K562 (cell line): ENCODE data around the gene SLMAP. TPM values are rescaled to one million over a fixed set of nuclear protein-coding genes. Genes with fewer than 3 reads are reported as not detected.
A peak's percentile ranks its signal among the peaks of the same experiment; 100 is the strongest.

ENCODE experiments used
- ATAC-seq: fragments of 200-7000 bp; cut with Tn5 transposase; 3 replicates; pipeline ENCODE4 v1.9.1; 2020; ENCODE audit warnings: moderate library complexity
- BruUV-seq: library from RNA; stranded (reverse); fragments of 400-500 nt; replicated peaks from 2 replicates; lab custom pipeline; 2021; lab: Mats Ljungman, UMichigan
- CTCF ChIA-PET: fragments of 300-600 bp; formaldehyde crosslinking; extraction: SDS; loops from one replicate; lab custom pipeline; 2021; ENCODE audit warnings: low intra/inter-chr PET ratio; lab: Yijun Ruan, JAX
- POLR2A ChIA-PET: fragments of 300-600, 350-650 bp; sonication (Branson Sonifier 250); formaldehyde crosslinking; extraction: SDS; loops from one replicate; lab custom pipeline; 2021; ENCODE audit warnings: antibody characterized with exemption, inconsistent platforms; lab: Yijun Ruan, JAX
- DNase-seq, 4 experiments: peaks; one replicate each; pipeline versions ENCODE4 v3.0.0 to v3.0.0-alpha.2; 2011 to 2018; ENCODE audit warnings: low spot score in 3 of 4, mixed read lengths in 3 of 4; ENCODE audit errors: extremely low read depth in 1 of 4
- FAIRE-seq: peaks from 2 replicates; lab custom pipeline; 2011; peaks lifted over from hg19 to GRCh38; lab: Jason Lieb, UNC
- H2AFZ ChIP-seq: 2 replicates; pipeline ENCODE4 v1.6.0; 2011; ENCODE audit warnings: low read depth, low read length, control low read depth, inconsistent platforms
- H3K27ac ChIP-seq: fragments of 200-600 bp; 3 replicates; pipeline ENCODE4 v1.8.0; 2011; ENCODE audit warnings: low read depth, mild to moderate bottlenecking, control low read depth, inconsistent platforms, low read length, moderate library complexity, mixed read lengths; ENCODE audit errors: extremely low read depth
- H3K27me3 ChIP-seq, 2 experiments: fragments of 300-600 bp in 1 of 2; 2 replicates in 1 of 2; 3 replicates in 1 of 2; pipeline versions ENCODE4 v1.6.0 to v1.8.0; 2011; ENCODE audit warnings: inconsistent platforms in 2 of 2, low read length in 2 of 2, mild to moderate bottlenecking in 1 of 2, mixed read lengths in 1 of 2, moderate library complexity in 1 of 2; ENCODE audit not compliant: control insufficient read depth in 2 of 2, insufficient read depth in 2 of 2
- H3K36me3 ChIP-seq: fragments of 300-600 bp; 3 replicates; pipeline ENCODE4 v1.8.0; 2011; ENCODE audit warnings: mild to moderate bottlenecking, low read length, inconsistent platforms; ENCODE audit not compliant: control insufficient read depth, insufficient read depth
- H3K4me1 ChIP-seq, 2 experiments: fragments of 200-600 bp in 1 of 2; replicated peaks in 1 of 2; 2 replicates in 1 of 2; 3 replicates in 1 of 2; pipeline versions ENCODE4 v1.5.1 to v1.8.0; 2011; ENCODE audit warnings: inconsistent platforms in 2 of 2, low read length in 2 of 2, mild to moderate bottlenecking in 1 of 2, mixed read lengths in 1 of 2, moderate library complexity in 1 of 2; ENCODE audit not compliant: control insufficient read depth in 2 of 2, insufficient read depth in 2 of 2
- H3K4me2 ChIP-seq: 2 replicates; pipeline ENCODE4 v1.6.1; 2011; ENCODE audit warnings: low read length, control low read depth, inconsistent platforms, mixed read lengths; ENCODE audit not compliant: insufficient read depth
- H3K4me3 ChIP-seq: fragments of 200-600 bp; sonication (generic), shearing (Covaris generic); 2 replicates; pipeline ENCODE4 v1.5.1; 2016; ENCODE audit warnings: control low read depth, inconsistent platforms
- H3K79me2 ChIP-seq: fragments of 200-600 bp; 3 replicates; pipeline ENCODE4 v1.8.0; 2011; ENCODE audit warnings: low read length, inconsistent platforms; ENCODE audit not compliant: control insufficient read depth, insufficient read depth
- H3K9ac ChIP-seq, 2 experiments: 2 replicates each; pipeline versions ENCODE4 v1.6.0 to v1.6.1; 2011; ENCODE audit warnings: low read depth in 2 of 2, low read length in 2 of 2, control low read depth in 1 of 2, inconsistent platforms in 1 of 2, mild to moderate bottlenecking in 1 of 2, mixed read lengths in 1 of 2; ENCODE audit not compliant: insufficient read depth in 1 of 2
- H3K9me1 ChIP-seq: one replicate; pipeline ENCODE4 v1.6.0; 2011; ENCODE audit warnings: inconsistent platforms, mild to moderate bottlenecking, low read length, moderate library complexity; ENCODE audit not compliant: control insufficient read depth, insufficient read depth
- H3K9me3 ChIP-seq: replicated peaks from 2 replicates; pipeline ENCODE4 v1.5.1; 2011; ENCODE audit warnings: low read depth, low read length, inconsistent platforms; ENCODE audit not compliant: control insufficient read depth, insufficient read depth
- H4K20me1 ChIP-seq: replicated peaks from 2 replicates; pipeline ENCODE4 v1.6.1; 2011; ENCODE audit warnings: low read length, inconsistent platforms, mixed read lengths; ENCODE audit not compliant: control insufficient read depth, insufficient read depth
- CEBPB ChIP-seq: fragments of 450-650 bp; IDR thresholded peaks from 2 replicates; pipeline ENCODE4 v1.6.1; 2016; ENCODE audit warnings: missing genetic modification characterization, missing compliant biosample characterization
- DIDO1 ChIP-seq: fragments of 450-650 bp; IDR thresholded peaks from 2 replicates; pipeline ENCODE4 v1.6.1; 2016; ENCODE audit warnings: low read depth, missing biosample characterization, missing genetic modification characterization
- NFIC ChIP-seq: fragments of 450-650 bp; IDR thresholded peaks from 2 replicates; pipeline ENCODE4 v1.6.1; 2017; ENCODE audit warnings: mild to moderate bottlenecking, inconsistent platforms
- ZNF174 ChIP-seq: fragments of 250-450 bp; sonication (Bioruptor Pico); IDR thresholded peaks from 2 replicates; pipeline ENCODE4 v1.4.0; 2020; ENCODE audit warnings: mild to moderate bottlenecking
- ZNF668 ChIP-seq: fragments of 250-450 bp; sonication (Bioruptor Pico); IDR thresholded peaks from 2 replicates; pipeline ENCODE4 v1.8.0; 2022; ENCODE audit warnings: mild to moderate bottlenecking, inconsistent platforms
- WGBS: fragments of 100-300 bp; shearing (Covaris generic); methylation state at CpG from one replicate; pipeline ENCODE4 v1.1.6; 2016; ENCODE audit warnings: low coverage, mixed read lengths; ENCODE audit not compliant: insufficient coverage; ENCODE audit errors: missing lambda C conversion rate; 5-methylcytosine and 5-hydroxymethylcytosine counted together
- in situ Hi-C: fragments of 300-500 bp; cut with MboI; formaldehyde crosslinking; loops from 4 replicates; pipeline ENCODE4 v1.15.0; 2018; ENCODE audit warnings: inconsistent platforms, mixed read lengths
- intact Hi-C: fragments of 100-400 bp; cut with micrococcal nuclease; formaldehyde crosslinking; loops from 2 replicates; pipeline ENCODE4 v1.14.2; 2022
- polyA plus RNA-seq, 8 experiments: library from polyadenylated mRNA; depleted of rRNA in 4 of 8; stranded (reverse) in 5 of 8; unstranded in 3 of 8; fragments of >200 nt; fragmentation: Nextera tagmentation in 2 of 8; fragmentation: Illumina TruSeq in 1 of 8; extraction: Ambion mirVana in 2 of 8; extraction: Trizol in 1 of 8; gene quantifications; 2 replicates each; pipeline versions ENCODE4 v1.2.1 to v1.2.3, GENCODE V29; 2011 to 2014; ENCODE audit warnings: inconsistent platforms in 1 of 8, missing spikeins in 1 of 8
- total RNA-seq, 7 experiments: library from RNA; depleted of rRNA in 6 of 7; stranded (reverse); fragments of >200 nt in 6 of 7; fragmentation: Illumina TruSeq in 2 of 7; extraction: Trizol in 2 of 7; gene quantifications; 2 replicates each; pipeline versions ENCODE4 v1.2.1 to v1.2.3, GENCODE V29; 2011 to 2021; ENCODE audit warnings: low replicate concordance in 1 of 7

SLMAP gene
- total and polyA plus RNA-seq, 9 of the 15 experiments (the other 6 are each of a cell fraction or from before 2014, with no cell fraction given): 12.1 to 50.7 (median 28.3) TPM

DNA sequence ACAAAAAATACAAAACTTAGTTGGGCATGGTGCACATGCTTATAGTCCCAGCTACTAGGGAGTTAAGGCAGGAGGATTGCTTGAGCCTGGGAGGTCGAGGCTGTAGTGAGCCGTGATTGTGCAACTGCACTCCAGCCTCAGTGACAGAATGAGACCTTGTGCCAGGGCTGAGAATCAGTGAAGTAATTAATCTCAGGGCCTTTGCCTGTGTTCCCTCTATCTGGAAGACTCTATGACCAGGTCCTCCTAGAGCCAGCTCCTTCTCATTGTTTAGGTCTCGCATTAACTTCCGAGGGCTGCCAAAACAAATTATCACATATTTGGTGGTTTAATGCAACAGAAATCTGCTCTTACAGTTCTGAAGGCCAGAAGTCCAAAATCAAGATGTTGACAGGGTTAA lies 210.7 kb downstream of the SLMAP start:
- no peak for FAIRE-seq
- TF ChIP-seq ZNF174 (CRISPR knock-in tag): no peak
- TF ChIP-seq CEBPB: 0 out of 2 replicates have a peak, but pooled peaks have one; percentile 23
- no peak for TF ChIP-seq ZNF668 (CRISPR knock-in tag)
- TF ChIP-seq, all 486 proteins: peak for 1
- BruUV-seq: no TSS peak

DNA sequence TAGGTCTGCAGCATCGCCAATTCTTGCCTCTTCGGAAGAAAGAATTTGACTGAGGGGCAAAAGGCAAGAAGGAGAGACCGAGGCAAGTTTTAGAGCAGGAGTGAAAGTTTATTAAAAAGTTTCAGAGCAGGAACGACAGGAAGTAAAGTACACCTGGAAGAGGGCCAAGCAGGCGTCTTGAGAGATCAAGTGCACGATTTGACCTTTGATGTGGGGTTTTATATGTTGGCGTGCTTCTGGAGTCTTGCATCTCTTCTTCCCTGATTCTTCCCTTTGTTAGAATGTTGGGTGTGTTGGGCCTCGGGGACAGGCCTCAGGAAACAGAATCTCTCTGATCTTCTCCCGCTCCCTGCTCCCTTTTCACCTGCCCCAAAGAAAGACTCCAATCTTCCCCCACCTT lies 211.5 kb downstream of the SLMAP start:
- no peak overlapping the region for H2AFZ ChIP-seq
- H3K9me3 ChIP-seq: no peaks in the 10 kb centered on the region
- 27% methylated on average over 9 of the region's 9 CpGs for WGBS
- no peak overlapping the region for H3K27ac ChIP-seq
- no peak for ATAC-seq
- H3K9ac ChIP-seq: no peak overlapping the region
- DNase-seq: no peak
- no peak overlapping the region for H3K4me2 ChIP-seq
- no peaks in the 10 kb centered on the region for H3K79me2 ChIP-seq
- no peaks in the 10 kb centered on the region for H4K20me1 ChIP-seq
- no peaks in the 10 kb centered on the region; a peak in 1 of 5 replicates for H3K4me1 ChIP-seq
- intact Hi-C loops: no loop called here
- TF ChIP-seq DIDO1 (no peak), NFIC (peak; percentile 48)
- CTCF ChIA-PET: no interaction called here
- BruUV-seq: no TSS peak
- H3K36me3 ChIP-seq: no peaks in the 10 kb centered on the region
- POLR2A ChIA-PET: no interaction called here
- FAIRE-seq: no peak
- in situ Hi-C loops: no loop called here
- peaks cover 0 to 5% of the 10 kb centered on the region in 2 experiments; a peak in 1 of 5 replicates for H3K27me3 ChIP-seq
- H3K9me1 ChIP-seq: no peaks in the 10 kb centered on the region
- no peak overlapping the region for H3K4me3 ChIP-seq

More for the DNA sequence above, 210.7 kb downstream of the SLMAP start:
- no peaks in the 10 kb centered on the region for H3K9me1 ChIP-seq
- WGBS: 13% methylated on average over 4 of the region's 4 CpGs
- POLR2A ChIA-PET: interaction anchor here (0.6 kb wide), 1 partner anchor 32 kb away, joined by 3 read pairs; no protein-coding TSS in a partner anchor
- ATAC-seq: no peak
- DNase-seq: no peak
- no peaks in the 10 kb centered on the region for H3K36me3 ChIP-seq
- CTCF ChIA-PET: no interaction called here
- no peaks in the 10 kb centered on the region for H3K9me3 ChIP-seq
- no peak overlapping the region for H3K4me3 ChIP-seq
- no peaks in the 10 kb centered on the region for H4K20me1 ChIP-seq
- H3K9ac ChIP-seq: no peak overlapping the region
- intact Hi-C loops (no loop called here), in situ Hi-C loops (no loop called here)
- no peak overlapping the region for H3K27ac ChIP-seq
- H3K4me2 ChIP-seq: no peak overlapping the region
- no peaks in the 10 kb centered on the region for H3K79me2 ChIP-seq
- no peaks in the 10 kb centered on the region; a peak in 1 of 5 replicates for H3K4me1 ChIP-seq
- H3K27me3 ChIP-seq: peaks cover 0 to 5% of the 10 kb centered on the region in 2 experiments; a peak in 1 of 5 replicates
- no peak overlapping the region for H2AFZ ChIP-seq
